ENCODE measurements around the gene CEMIP. TPM values are rescaled to one million over a fixed set of nuclear protein-coding genes. Genes with fewer than 3 reads are reported as not detected.

Gene CEMIP
- polyA plus RNA-seq, 1 experiment: 221 TPM

- TF ChIP-seq CTCF (IDR thresholded peaks at IDR 0.05; ENCODE audit: low read depth, low read length): peak; percentile 30; the same call in 1 of the 2 replicates
- Histone ChIP-seq H3K4me3 (ENCODE audit: low read depth, low read length) (no peak overlapping the region), H3K27me3 (ENCODE audit: control insufficient read depth, insufficient read depth, low read length) (no peaks in the 10 kb centered on the region), H3K9me3 (ENCODE audit: control insufficient read depth, insufficient read depth, low read length) (no peaks in the 10 kb centered on the region), H3K27ac (ENCODE audit: low read depth, low read length) (no peak overlapping the region)
- ChIA-PET POLR2A (no interaction called here), CTCF (no interaction called here)
- DNase-seq (ENCODE audit: low read depth, low spot score): no peak
Observed at GRCh38 chr15:80747317-80748053, 31.7 kb upstream of the CEMIP start.

- CTCF ChIA-PET: interaction anchor here (1.0 to 1.7 kb wide), 3 partner anchors 30 to 293 kb away, joined by 3 to 5 read pairs (median 5); partner anchors contain the start of gene CEMIP
- POLR2A ChIA-PET: no interaction called here
- DNase-seq (ENCODE audit: low read depth, low spot score): no peak
- Histone ChIP-seq H3K27me3 (ENCODE audit: control insufficient read depth, insufficient read depth, low read length) (no peaks in the 10 kb centered on the region), H3K9me3 (ENCODE audit: control insufficient read depth, insufficient read depth, low read length) (no peaks in the 10 kb centered on the region), H3K27ac (ENCODE audit: low read depth, low read length) (no peak overlapping the region), H3K4me3 (ENCODE audit: low read depth, low read length) (no peak overlapping the region)
- no peak for TF ChIP-seq CTCF (IDR thresholded peaks at IDR 0.05; ENCODE audit: low read depth, low read length)
Observed at GRCh38 chr15:80749589-80749988, 29.6 kb upstream of the CEMIP start.

DNA sequence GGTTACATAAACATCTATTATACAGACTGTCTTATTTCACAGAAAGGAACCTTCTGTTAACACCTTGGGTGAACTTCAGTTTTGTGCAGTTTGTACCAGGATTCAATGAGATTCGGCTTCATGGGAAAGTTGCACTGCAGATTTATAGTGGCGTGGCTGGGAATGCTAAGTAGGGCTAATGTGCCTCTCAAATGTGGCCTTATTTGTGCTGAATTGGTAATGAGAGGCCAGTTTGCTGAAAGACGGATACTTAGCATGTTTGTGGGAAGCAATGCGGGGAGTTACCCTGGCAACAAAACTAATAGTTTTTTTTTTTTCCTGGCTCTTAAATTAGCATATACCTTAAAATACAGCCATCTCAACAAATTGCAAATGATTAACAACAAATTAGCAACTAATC lies 28.6 kb upstream of the CEMIP start:
- H3K27me3 ChIP-seq (ENCODE audit: control insufficient read depth, insufficient read depth, low read length): no peaks in the 10 kb centered on the region
- POLR2A ChIA-PET: no interaction called here
- H3K4me3 ChIP-seq (ENCODE audit: low read depth, low read length): no peak overlapping the region
- CTCF ChIA-PET: no interaction called here
- no peak for DNase-seq (ENCODE audit: low read depth, low spot score)
- no peak overlapping the region for H3K27ac ChIP-seq (ENCODE audit: low read depth, low read length)
- H3K9me3 ChIP-seq (ENCODE audit: control insufficient read depth, insufficient read depth, low read length): no peaks in the 10 kb centered on the region
- no peak for TF ChIP-seq CTCF (IDR thresholded peaks at IDR 0.05; ENCODE audit: low read depth, low read length)

DNA sequence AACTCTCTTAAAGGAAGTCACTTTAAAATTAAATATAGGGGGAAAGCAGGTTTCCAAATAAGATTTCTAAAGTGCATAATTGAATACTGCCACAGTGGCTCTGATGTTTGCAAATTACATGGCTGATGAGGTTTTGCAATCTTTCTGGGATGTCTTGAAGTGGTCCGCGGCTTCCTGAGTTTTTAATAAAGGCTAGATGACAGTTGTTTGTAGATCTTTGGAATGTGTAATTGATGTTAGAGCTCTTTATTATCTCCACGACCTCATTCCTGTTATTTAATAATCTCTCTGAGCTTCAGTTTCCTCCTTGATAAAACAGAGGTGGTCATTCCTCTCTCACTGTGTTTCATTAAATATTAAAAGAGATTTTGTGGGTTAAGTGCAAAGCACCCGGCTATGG lies 27.0 kb upstream of the CEMIP start:
- no peak overlapping the region for H3K4me3 ChIP-seq (ENCODE audit: low read depth, low read length)
- no peak overlapping the region for H3K27ac ChIP-seq (ENCODE audit: low read depth, low read length)
- no peaks in the 10 kb centered on the region for H3K27me3 ChIP-seq (ENCODE audit: control insufficient read depth, insufficient read depth, low read length)
- ChIA-PET POLR2A (no interaction called here), CTCF (interaction anchor here (0.8 to 1.7 kb wide), 3 partner anchors 24 to 185 kb away, joined by 3 to 8 read pairs (median 6); partner anchors contain the start of gene CEMIP)
- DNase-seq (ENCODE audit: low read depth, low spot score): no peak
- H3K9me3 ChIP-seq (ENCODE audit: control insufficient read depth, insufficient read depth, low read length): no peaks in the 10 kb centered on the region
- no peak for TF ChIP-seq CTCF (IDR thresholded peaks at IDR 0.05; ENCODE audit: low read depth, low read length)

DNA sequence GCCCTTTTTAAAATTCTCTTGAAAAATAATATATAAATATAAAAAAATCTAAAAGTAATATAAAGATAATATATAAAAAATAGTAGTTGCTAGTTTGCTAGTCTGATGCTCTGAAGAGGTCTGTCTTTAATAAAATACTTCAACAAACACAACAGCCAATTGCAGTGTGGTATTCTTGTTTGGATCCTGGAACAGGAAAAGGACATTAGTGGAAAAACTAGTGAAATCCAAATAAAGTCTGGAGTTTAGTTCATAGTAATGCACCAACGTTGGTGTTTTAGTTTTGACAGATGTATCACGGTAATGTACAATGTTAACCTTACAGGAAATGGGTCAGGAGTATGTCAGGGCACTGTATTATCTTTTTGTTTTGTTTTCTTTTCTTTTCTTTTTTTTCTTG lies 26.0 kb upstream of the CEMIP start:
- CTCF ChIA-PET: interaction anchor here (1.7 kb wide), 1 partner anchor 26 kb away, joined by 6 read pairs; the partner anchor contains the start of gene CEMIP
- Histone ChIP-seq H3K9me3 (ENCODE audit: control insufficient read depth, insufficient read depth, low read length) (no peaks in the 10 kb centered on the region), H3K4me3 (ENCODE audit: low read depth, low read length) (no peak overlapping the region), H3K27ac (ENCODE audit: low read depth, low read length) (no peak overlapping the region), H3K27me3 (ENCODE audit: control insufficient read depth, insufficient read depth, low read length) (no peaks in the 10 kb centered on the region)
- DNase-seq (ENCODE audit: low read depth, low spot score): no peak
- POLR2A ChIA-PET: no interaction called here
- TF ChIP-seq CTCF (IDR thresholded peaks at IDR 0.05; ENCODE audit: low read depth, low read length): no peak
